ENCODE measurements around the gene SIAH3.

Gene SIAH3

DNA sequence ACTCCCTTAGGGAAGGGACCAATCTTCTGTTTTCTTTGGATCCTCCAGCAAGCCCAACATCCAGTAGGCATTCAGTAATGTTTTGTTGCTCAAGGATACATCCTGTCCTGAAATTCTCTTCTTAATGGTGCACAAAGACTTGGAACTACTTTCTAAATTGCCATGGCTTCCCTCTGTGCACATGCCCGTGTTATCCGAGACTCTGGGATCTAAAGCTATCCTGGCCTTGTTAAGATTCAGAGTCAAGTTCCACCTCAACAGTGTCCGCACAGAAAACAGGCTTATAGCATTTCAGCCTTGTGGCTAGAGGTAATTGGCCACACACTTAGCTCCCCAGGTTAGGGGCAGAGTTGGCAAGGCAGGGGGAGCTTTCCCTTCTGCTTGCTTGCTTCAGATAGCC, 77.6 kb downstream of the SIAH3 start:
- H3K4me1 ChIP-seq (ENCODE audit: control insufficient read depth, low read length): no peaks in the 10 kb centered on the region
- H3K4me3 ChIP-seq (ENCODE audit: low read length): no peak overlapping the region

GRCh38 chr13:45773236-45773635, 78.3 kb downstream of the SIAH3 start:
- no peaks in the 10 kb centered on the region for H3K79me2 ChIP-seq (ENCODE audit: control insufficient read depth, low read length)
- H3K36me3 ChIP-seq (ENCODE audit: control insufficient read depth, low read length): no peaks in the 10 kb centered on the region
- H3K4me3 ChIP-seq (ENCODE audit: low read length): no peak overlapping the region
- no peaks in the 10 kb centered on the region for H4K20me1 ChIP-seq (ENCODE audit: control insufficient read depth, insufficient read depth, low read depth, low read length)
- no peak for TF ChIP-seq EZH2phosphoT487 (IDR thresholded peaks at IDR 0.05; ENCODE audit: borderline replicate concordance, low read length)
- TF ChIP-seq, protein P1, sequence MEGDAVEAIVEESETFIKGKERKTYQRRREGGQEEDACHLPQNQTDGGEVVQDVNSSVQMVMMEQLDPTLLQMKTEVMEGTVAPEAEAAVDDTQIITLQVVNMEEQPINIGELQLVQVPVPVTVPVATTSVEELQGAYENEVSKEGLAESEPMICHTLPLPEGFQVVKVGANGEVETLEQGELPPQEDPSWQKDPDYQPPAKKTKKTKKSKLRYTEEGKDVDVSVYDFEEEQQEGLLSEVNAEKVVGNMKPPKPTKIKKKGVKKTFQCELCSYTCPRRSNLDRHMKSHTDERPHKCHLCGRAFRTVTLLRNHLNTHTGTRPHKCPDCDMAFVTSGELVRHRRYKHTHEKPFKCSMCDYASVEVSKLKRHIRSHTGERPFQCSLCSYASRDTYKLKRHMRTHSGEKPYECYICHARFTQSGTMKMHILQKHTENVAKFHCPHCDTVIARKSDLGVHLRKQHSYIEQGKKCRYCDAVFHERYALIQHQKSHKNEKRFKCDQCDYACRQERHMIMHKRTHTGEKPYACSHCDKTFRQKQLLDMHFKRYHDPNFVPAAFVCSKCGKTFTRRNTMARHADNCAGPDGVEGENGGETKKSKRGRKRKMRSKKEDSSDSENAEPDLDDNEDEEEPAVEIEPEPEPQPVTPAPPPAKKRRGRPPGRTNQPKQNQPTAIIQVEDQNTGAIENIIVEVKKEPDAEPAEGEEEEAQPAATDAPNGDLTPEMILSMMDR (IDR thresholded peaks at IDR 0.05; ENCODE audit: low read depth, low read length, poor library complexity, severe bottlenecking): no peak
- no peak overlapping the region for H3K27ac ChIP-seq (ENCODE audit: low read depth, low read length)
- H3K4me2 ChIP-seq (ENCODE audit: low read length): no peak overlapping the region
- H3K9me2 ChIP-seq (replicated peaks; ENCODE audit: control insufficient read depth, low read length): no peaks in the 10 kb centered on the region
- no peaks in the 10 kb centered on the region; the same call in 1 of the 2 replicates for H3K27me3 ChIP-seq (ENCODE audit: control insufficient read depth, low read length)
- no peaks in the 10 kb centered on the region for H3K4me1 ChIP-seq (ENCODE audit: control insufficient read depth, low read length)
- H3F3A ChIP-seq (ENCODE audit: control insufficient read depth, insufficient read depth): no peaks in the 10 kb centered on the region
- H3K9me3 ChIP-seq (ENCODE audit: control insufficient read depth, insufficient read depth, low read length): no peaks in the 10 kb centered on the region

More for the DNA sequence above, 77.6 kb downstream of the SIAH3 start:
- Histone ChIP-seq H3K36me3 (ENCODE audit: control insufficient read depth, low read length) (no peaks in the 10 kb centered on the region), H3K4me2 (ENCODE audit: low read length) (no peak overlapping the region), H3K79me2 (ENCODE audit: control insufficient read depth, low read length) (no peaks in the 10 kb centered on the region), H3K9me3 (ENCODE audit: control insufficient read depth, insufficient read depth, low read length) (no peaks in the 10 kb centered on the region), H3K27ac (ENCODE audit: low read depth, low read length) (no peak overlapping the region), H3F3A (ENCODE audit: control insufficient read depth, insufficient read depth) (no peaks in the 10 kb centered on the region), H3K27me3 (ENCODE audit: control insufficient read depth, low read length) (no peaks in the 10 kb centered on the region; the same call in 1 of the 2 replicates), H4K20me1 (ENCODE audit: control insufficient read depth, insufficient read depth, low read depth, low read length) (no peaks in the 10 kb centered on the region), H3K9me2 (replicated peaks; ENCODE audit: control insufficient read depth, low read length) (no peaks in the 10 kb centered on the region)
- TF ChIP-seq, protein P1 (IDR thresholded peaks at IDR 0.05; ENCODE audit: low read depth, low read length, poor library complexity, severe bottlenecking): no peak
- no peak for TF ChIP-seq EZH2phosphoT487 (IDR thresholded peaks at IDR 0.05; ENCODE audit: borderline replicate concordance, low read length)

DNA sequence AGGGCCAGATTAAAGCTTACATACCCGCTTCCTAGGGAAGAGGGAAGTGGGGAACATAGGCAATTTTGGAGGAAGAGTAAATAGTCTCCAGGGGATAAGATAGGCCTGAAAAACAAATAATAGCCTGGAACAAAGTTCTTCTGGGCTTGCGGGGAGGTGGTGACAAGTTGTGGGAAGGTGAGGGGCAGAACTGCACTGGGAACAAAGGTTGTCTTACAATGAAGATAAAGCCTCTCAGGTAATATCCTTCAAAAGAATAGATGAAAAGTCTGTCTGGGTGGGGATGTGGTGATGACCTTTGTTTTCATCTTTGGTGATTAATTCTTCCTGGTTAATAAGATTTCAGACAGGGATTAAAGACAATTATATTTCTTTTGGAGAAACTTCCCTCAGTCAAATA, 80.7 kb downstream of the SIAH3 start:
- Histone ChIP-seq H3K4me3 (ENCODE audit: low read length) (no peak overlapping the region), H4K20me1 (ENCODE audit: control insufficient read depth, insufficient read depth, low read depth, low read length) (no peaks in the 10 kb centered on the region), H3K9me3 (ENCODE audit: control insufficient read depth, insufficient read depth, low read length) (no peaks in the 10 kb centered on the region), H3K4me1 (ENCODE audit: control insufficient read depth, low read length) (no peaks in the 10 kb centered on the region), H3K36me3 (ENCODE audit: control insufficient read depth, low read length) (no peaks in the 10 kb centered on the region), H3K27me3 (ENCODE audit: control insufficient read depth, low read length) (peaks cover 2% of the 10 kb centered on the region; the same call in 1 of the 2 replicates), H3K4me2 (ENCODE audit: low read length) (no peak overlapping the region), H3K27ac (ENCODE audit: low read depth, low read length) (no peak overlapping the region), H3K79me2 (ENCODE audit: control insufficient read depth, low read length) (no peaks in the 10 kb centered on the region), H3K9me2 (replicated peaks; ENCODE audit: control insufficient read depth, low read length) (no peaks in the 10 kb centered on the region), H3F3A (ENCODE audit: control insufficient read depth, insufficient read depth) (no peaks in the 10 kb centered on the region)
- no peak for TF ChIP-seq EZH2phosphoT487 (IDR thresholded peaks at IDR 0.05; ENCODE audit: borderline replicate concordance, low read length)
- TF ChIP-seq, protein P1 (IDR thresholded peaks at IDR 0.05; ENCODE audit: low read depth, low read length, poor library complexity, severe bottlenecking): no peak
